Heart right ventricle (tissue), 16 donors: ENCODE results near the gene ABCA10. TPM values are rescaled to one million over a fixed set of nuclear protein-coding genes. Genes with fewer than 3 reads are reported as not detected.

Experiments used
- ATAC-seq, 8 donors: fragments of 200-7000 bp; cut with Tn5 transposase; one replicate each; pipeline ENCODE4 v1.9.1; 2020; ENCODE audit warnings: mild to moderate bottlenecking in 8 of 8, moderate library complexity in 8 of 8, moderate number of reproducible peaks in 1 of 8
- DNase-seq, 2 donors: peaks; one replicate each; pipeline ENCODE4 v3.0.0-alpha.2; 2020
- H3K27ac ChIP-seq, 10 donors: fragments of 200-600 bp; sonication (generic) in 2 of 10; one replicate each; pipeline versions ENCODE4 v1.5.0 to v1.8.0; 2020 to 2022; ENCODE audit warnings: mild to moderate bottlenecking in 3 of 10
- H3K27me3 ChIP-seq, 7 donors: fragments of 200-600 bp; one replicate each; pipeline ENCODE4 v1.8.0; 2021 to 2022; ENCODE audit warnings: mild to moderate bottlenecking in 2 of 7
- H3K36me3 ChIP-seq, 9 donors: fragments of 200-600 bp; sonication (generic) in 1 of 9; one replicate each; pipeline versions ENCODE4 v1.5.0 to v1.8.0; 2020 to 2022; ENCODE audit warnings: mild to moderate bottlenecking in 2 of 9
- H3K4me1 ChIP-seq, 9 donors: fragments of 200-600 bp; sonication (generic) in 1 of 9; one replicate each; pipeline versions ENCODE4 v1.5.0 to v1.8.0; 2020 to 2022; ENCODE audit warnings: mild to moderate bottlenecking in 4 of 9
- H3K4me3 ChIP-seq, 10 donors: fragments of 200-600 bp; sonication (generic) in 2 of 10; one replicate each; pipeline versions ENCODE4 v1.5.0 to v1.8.0; 2020 to 2022; ENCODE audit warnings: mild to moderate bottlenecking in 7 of 10, moderate library complexity in 2 of 10
- H3K9me3 ChIP-seq, 11 donors: fragments of 200-600 bp in 10 of 11; sonication (generic) in 2 of 11; one replicate each; pipeline versions ENCODE4 v1.5.0 to v1.8.0; 2013 to 2022; ENCODE audit warnings: mild to moderate bottlenecking in 2 of 11, control low read depth in 1 of 11, moderate library complexity in 1 of 11
- CTCF ChIP-seq, 9 donors: fragments of 200-600 bp; sonication (generic) in 2 of 9; IDR thresholded peaks; one replicate each; pipeline versions ENCODE4 v1.5.0 to v1.8.0; 2021 to 2022; ENCODE audit warnings: antibody characterized with exemption in 9 of 9, mild to moderate bottlenecking in 5 of 9, moderate library complexity in 1 of 9
- WGBS, 2 donors: extraction: QIAGEN DNeasy Blood & Tissue Kit; methylation state at CpG; one replicate each; pipeline ENCODE4 v1.1.7; 2013; ENCODE audit warnings: inconsistent platforms in 1 of 2; 5-methylcytosine and 5-hydroxymethylcytosine counted together
- intact Hi-C, 10 donors: fragments of 100-400 bp; cut with DNase I; formaldehyde crosslinking; loops; one replicate each; pipeline versions ENCODE4 v1.11.1 to v1.14.2; 2022
- polyA plus RNA-seq, 2 donors: library from polyadenylated mRNA; stranded (reverse); fragments of 200-250 nt; gene quantifications; one replicate each; pipeline ENCODE4 v1.2.3, GENCODE V29; 2013
- total RNA-seq, 10 donors: library from RNA; stranded (reverse); fragmentation: NEBNext Ultra II Directional in 3 of 10; extraction: Animal tissue kit (Norgen Biotek cat#: 25700) in 3 of 10; gene quantifications; one replicate each; pipeline versions ENCODE4 v1.2.1 to v1.2.4, GENCODE V29; 2021 to 2023
- donor health status: Arrhythmogenic right ventricular cardiomyopathy.
- donor health status: ischemic (EF 13 %, LVEDD 7.1; RV severe dilation, severe dysfunction).
- donor health status: healthy with polysubstance abuse.
- donor health status: DM: no; HTN: yes; CAD: no.
- donor health status: DM: no; HTN: no; CAD: no.
- donor health status: ischemic (EF 25% LVEDD 6.9; RV normal size, moderate dysfunction).
- donor health status: ischemic (EF 25% LVEDD 5.7; RV mildly dilated, moderate dysfunction).
- donor health status: healthy.
- donor health status: DM: yes; HTN: yes; CAD: no.
- donor health status: Ischemic cardiomyopathy.
- donor health status: ischemic (EF 35%, LVEDD 5.7; RV mildly dilated, moderate dysfunction).
- donor health status: nonischemic (EF 11% LVEDD 7.7; RV severe dilation, severe dysfunction).
- donor health status: DM: yes; HTN: yes; CAD: no.
- donor health status: PGD.
- donor health status: ischemic (EF 29% LVEDD 5.4; RV normal size, mild dysfunction).
- donor health status: nonischemic (EF 23%, LVEDD 6.1; RV moderate dilation, normal function).

ABCA10 gene
- total and polyA plus RNA-seq, 12 donors: 1.0 to 60.9 (median 3.6) TPM

GRCh38 chr17:69141431-69142174 lies 87.0 kb downstream of the ABCA10 start, which contains the start of gene ABCA6:
ABCA6 (minus strand) TSS chr17:69141895; CDS start chr17:69140703, 1,192 bp downstream.
- Histone ChIP-seq H3K27me3 (no peaks in the 10 kb centered on the region), H3K4me3 (peak within 1 kb of the TSS in 9 of 10 donors; percentile 21 to 47 (median 41)), H3K4me1 (peaks cover 0 to 27% (median 0%) of the 10 kb centered on the region in 9 donors), H3K27ac (peak within 1 kb of the TSS; percentile 42 to 85 (median 70)), H3K9me3 (peaks cover 0 to 17% (median 0%) of the 10 kb centered on the region in 11 donors), H3K36me3 (peaks cover 0 to 16% (median 0%) of the 10 kb centered on the region in 9 donors)
- TF ChIP-seq CTCF (IDR thresholded peaks at IDR 0.05): no peak
- intact Hi-C loops: no loop called here
- ATAC-seq (peak in 7 of 8 donors; percentile 44 to 95 (median 81)), DNase-seq (no peak)
- 36 to 55% methylated on average over 4 of the region's 4 CpGs for WGBS, 2 donors

DNA sequence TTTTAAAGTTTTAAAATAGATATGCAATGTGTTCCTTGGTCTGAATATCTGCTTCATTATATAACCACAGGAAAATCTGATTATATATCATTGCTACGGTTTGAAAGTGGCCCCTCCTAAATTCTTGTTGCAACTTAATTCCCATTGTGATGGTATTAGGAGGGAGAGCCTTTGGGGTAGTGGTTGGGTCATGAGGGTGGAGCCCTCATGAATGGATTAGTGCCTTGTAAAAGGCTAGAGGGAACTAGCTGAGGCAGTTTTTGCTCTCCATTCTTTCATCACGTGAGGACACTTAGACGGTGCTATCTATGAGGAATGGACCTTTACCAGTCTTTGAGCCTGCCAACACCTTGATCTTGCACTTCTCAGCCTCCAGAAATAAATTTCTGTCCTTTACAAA lies 94.5 kb downstream of the ABCA10 start:
- no peak for ATAC-seq
- intact Hi-C loops: no loop called here
- H3K9me3 ChIP-seq: peaks cover 0 to 18% (median 0%) of the 10 kb centered on the region in 11 donors
- DNase-seq: no peak
- H3K4me3 ChIP-seq: no peak overlapping the region
- no peaks in the 10 kb centered on the region for H3K4me1 ChIP-seq
- H3K27me3 ChIP-seq: no peaks in the 10 kb centered on the region
- WGBS, 2 donors: 66 to 72% methylated on average over 3 of the region's 3 CpGs
- no peak overlapping the region for H3K27ac ChIP-seq
- TF ChIP-seq CTCF (IDR thresholded peaks at IDR 0.05): no peak
- peaks cover 0 to 56% (median 13%) of the 10 kb centered on the region in 9 donors for H3K36me3 ChIP-seq

DNA sequence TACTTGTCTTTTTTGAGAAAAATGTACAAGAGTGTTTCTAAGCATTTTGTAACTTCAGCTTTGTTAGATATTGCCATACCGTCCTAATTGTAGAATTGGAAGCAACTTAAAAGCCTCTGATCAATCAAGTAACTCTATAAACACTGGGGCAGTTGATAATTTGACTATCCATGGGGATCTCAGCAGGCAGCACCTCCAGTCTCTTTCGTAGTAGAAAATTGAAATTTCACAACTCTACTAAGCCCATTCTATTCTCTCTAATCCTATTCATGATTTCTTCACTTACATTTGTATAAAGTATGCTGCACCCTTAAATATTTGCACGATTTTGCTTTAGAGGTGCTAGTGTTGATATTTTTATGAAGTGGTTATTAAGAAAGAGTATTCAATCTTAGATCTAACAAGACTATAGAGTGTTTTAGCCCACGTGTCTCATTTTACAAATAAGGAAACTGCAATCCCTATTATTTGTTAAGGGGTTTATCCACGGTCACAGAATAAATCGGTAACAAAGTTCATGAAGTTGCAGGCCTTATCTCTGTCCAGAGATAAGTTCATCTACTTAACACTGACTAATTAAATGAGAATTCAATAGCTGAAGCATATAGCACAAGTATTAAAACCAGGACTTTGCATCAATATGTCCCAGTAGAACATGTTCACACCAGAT lies 97.9 kb downstream of the ABCA10 start:
- Histone ChIP-seq H3K4me3 (no peak overlapping the region), H3K27ac (no peak overlapping the region), H3K36me3 (peaks cover 0 to 50% (median 13%) of the 10 kb centered on the region in 9 donors), H3K27me3 (no peaks in the 10 kb centered on the region), H3K4me1 (no peaks in the 10 kb centered on the region), H3K9me3 (no peaks in the 10 kb centered on the region)
- intact Hi-C loops: no loop called here
- 71 to 72% methylated on average over 6 of the region's 6 CpGs for WGBS, 2 donors
- no peak for TF ChIP-seq CTCF (IDR thresholded peaks at IDR 0.05)
- ATAC-seq: no peak
- no peak for DNase-seq

DNA sequence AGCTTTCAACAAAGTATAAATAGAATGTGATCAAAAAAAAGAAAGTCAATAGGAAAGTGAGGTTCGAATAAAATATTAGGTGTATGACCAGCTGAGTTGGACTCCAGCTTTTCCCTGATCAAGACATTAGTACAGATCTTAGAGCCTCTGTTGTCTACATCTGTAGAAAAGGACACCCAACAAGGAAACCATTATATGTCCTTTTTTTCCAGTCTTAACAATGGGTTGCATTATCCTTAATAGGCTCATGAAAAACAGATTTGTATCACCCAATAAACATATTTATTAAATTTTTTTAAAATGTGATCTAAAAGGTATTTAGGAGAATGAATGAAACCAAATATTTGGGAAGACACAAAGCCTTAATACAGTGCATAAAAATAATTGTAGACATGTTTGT lies 105.0 kb downstream of the ABCA10 start:
- DNase-seq (no peak), ATAC-seq (no peak)
- peaks cover 0 to 49% (median 0%) of the 10 kb centered on the region in 9 donors for H3K36me3 ChIP-seq
- H3K27me3 ChIP-seq: no peaks in the 10 kb centered on the region
- H3K9me3 ChIP-seq: no peaks in the 10 kb centered on the region
- intact Hi-C loops: no loop called here
- 75 to 84% methylated on average over 1 of the region's 1 CpG for WGBS, 2 donors
- H3K4me3 ChIP-seq: no peak overlapping the region
- H3K27ac ChIP-seq: no peak overlapping the region
- no peak for TF ChIP-seq CTCF (IDR thresholded peaks at IDR 0.05)
- peaks cover 0 to 6% (median 2%) of the 10 kb centered on the region in 9 donors for H3K4me1 ChIP-seq
